ENCODE measurements around the gene CEP290.

DNA sequence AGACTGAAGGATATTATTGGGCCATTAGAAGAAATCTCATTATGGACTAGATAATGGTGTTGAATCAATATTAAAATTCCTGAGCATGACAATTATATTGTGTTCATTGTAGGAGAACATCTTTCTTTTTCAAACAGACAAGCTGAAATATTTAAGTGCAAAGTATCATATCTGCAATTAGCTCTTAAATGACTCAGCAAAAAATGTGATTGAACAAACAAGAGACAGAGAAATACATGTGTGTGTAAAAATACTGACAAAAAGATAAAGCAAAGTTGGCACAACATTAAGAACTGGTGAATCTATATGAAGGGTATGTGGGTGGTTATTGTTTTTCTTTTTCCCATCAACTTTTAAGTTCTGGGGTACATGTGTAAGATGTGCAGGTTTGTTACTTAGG is 9.5 kb downstream of the CEP290 start:
- TF ChIP-seq, protein P1, sequence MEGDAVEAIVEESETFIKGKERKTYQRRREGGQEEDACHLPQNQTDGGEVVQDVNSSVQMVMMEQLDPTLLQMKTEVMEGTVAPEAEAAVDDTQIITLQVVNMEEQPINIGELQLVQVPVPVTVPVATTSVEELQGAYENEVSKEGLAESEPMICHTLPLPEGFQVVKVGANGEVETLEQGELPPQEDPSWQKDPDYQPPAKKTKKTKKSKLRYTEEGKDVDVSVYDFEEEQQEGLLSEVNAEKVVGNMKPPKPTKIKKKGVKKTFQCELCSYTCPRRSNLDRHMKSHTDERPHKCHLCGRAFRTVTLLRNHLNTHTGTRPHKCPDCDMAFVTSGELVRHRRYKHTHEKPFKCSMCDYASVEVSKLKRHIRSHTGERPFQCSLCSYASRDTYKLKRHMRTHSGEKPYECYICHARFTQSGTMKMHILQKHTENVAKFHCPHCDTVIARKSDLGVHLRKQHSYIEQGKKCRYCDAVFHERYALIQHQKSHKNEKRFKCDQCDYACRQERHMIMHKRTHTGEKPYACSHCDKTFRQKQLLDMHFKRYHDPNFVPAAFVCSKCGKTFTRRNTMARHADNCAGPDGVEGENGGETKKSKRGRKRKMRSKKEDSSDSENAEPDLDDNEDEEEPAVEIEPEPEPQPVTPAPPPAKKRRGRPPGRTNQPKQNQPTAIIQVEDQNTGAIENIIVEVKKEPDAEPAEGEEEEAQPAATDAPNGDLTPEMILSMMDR (conservative IDR thresholded peaks at IDR 0.05; ENCODE audit: low read depth, low read length), result no peak
- TF ChIP-seq EZH2 (IDR thresholded peaks at IDR 0.05; ENCODE audit: borderline replicate concordance, low read depth, low read length, poor library complexity, severe bottlenecking), result no peak

Data from A673 (cell line).